Measurements from ENCODE around the gene PDE1A. TPM values are rescaled to one million over a fixed set of nuclear protein-coding genes. Genes with fewer than 3 reads are reported as not detected.
A peak's percentile ranks its signal among the peaks of the same experiment; 100 is the strongest.

Gene PDE1A
- total RNA-seq, 4 donors from 2014 or later, result 2.3 to 8.1 (median 2.9) TPM

DNA sequence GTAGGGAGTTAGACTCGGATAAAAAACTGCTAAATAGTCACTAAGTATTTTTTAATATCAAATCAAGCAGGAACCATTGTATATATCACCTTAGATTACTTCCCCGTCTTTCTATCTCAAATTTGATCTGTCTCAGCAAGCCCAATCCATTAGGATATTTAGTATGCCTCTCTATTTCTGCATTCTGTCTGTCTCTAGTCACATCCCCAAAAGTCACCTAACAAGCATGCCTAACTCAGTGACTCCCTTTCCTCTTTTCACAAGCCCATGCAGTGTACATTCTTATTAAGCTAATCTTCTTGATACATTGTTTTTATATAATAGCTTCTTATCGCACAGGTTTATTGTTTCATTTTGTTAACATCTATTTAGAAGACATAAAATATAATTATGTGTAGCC is 57.8 kb downstream of the PDE1A start:
- H3K4me1 ChIP-seq, result peaks cover 11% of the 10 kb centered on the region
- TF ChIP-seq POLR2A (IDR thresholded peaks at IDR 0.05) (no peak), EP300 (IDR thresholded peaks at IDR 0.05) (no peak), POLR2AphosphoS5 (IDR thresholded peaks at IDR 0.05) (no peak)
- TF ChIP-seq, protein P1, sequence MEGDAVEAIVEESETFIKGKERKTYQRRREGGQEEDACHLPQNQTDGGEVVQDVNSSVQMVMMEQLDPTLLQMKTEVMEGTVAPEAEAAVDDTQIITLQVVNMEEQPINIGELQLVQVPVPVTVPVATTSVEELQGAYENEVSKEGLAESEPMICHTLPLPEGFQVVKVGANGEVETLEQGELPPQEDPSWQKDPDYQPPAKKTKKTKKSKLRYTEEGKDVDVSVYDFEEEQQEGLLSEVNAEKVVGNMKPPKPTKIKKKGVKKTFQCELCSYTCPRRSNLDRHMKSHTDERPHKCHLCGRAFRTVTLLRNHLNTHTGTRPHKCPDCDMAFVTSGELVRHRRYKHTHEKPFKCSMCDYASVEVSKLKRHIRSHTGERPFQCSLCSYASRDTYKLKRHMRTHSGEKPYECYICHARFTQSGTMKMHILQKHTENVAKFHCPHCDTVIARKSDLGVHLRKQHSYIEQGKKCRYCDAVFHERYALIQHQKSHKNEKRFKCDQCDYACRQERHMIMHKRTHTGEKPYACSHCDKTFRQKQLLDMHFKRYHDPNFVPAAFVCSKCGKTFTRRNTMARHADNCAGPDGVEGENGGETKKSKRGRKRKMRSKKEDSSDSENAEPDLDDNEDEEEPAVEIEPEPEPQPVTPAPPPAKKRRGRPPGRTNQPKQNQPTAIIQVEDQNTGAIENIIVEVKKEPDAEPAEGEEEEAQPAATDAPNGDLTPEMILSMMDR (IDR thresholded peaks at IDR 0.05), result no peak
- no peak overlapping the region for H3K4me3 ChIP-seq
- no peaks in the 10 kb centered on the region for H3K36me3 ChIP-seq
- WGBS, result 89% methylated on average over 3 of the region's 3 CpGs
- no peak for DNase-seq (ENCODE audit: low spot score in 2 of 2)
- H3K9me3 ChIP-seq, result no peaks in the 10 kb centered on the region
- H3K27me3 ChIP-seq, result no peaks in the 10 kb centered on the region
- H3K27ac ChIP-seq, result no peak overlapping the region

DNA sequence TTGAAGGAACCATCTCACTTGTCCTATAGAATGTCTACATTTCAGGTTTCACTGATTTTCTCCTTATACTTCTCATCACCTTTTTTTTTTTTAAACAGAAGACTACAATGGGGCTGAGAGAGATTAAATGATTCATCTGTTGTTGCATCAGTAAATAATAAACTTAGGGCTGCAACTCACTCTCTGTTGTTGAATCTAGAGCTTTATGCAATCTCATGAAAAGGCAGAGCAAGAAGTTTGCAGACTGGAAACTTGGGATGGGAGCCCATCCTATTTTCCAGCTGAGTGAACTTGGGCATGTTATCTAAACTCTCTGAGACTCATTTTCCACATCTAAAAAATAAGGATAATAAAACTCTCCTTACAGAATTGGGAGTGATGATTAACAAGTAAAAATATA is 58.4 kb downstream of the PDE1A start:
- Histone ChIP-seq H3K27ac (no peak overlapping the region), H3K4me3 (no peak overlapping the region), H3K9me3 (no peaks in the 10 kb centered on the region), H3K27me3 (no peaks in the 10 kb centered on the region), H3K4me1 (peaks cover 11% of the 10 kb centered on the region), H3K36me3 (no peaks in the 10 kb centered on the region)
- TF ChIP-seq POLR2AphosphoS5 (IDR thresholded peaks at IDR 0.05) (no peak), POLR2A (IDR thresholded peaks at IDR 0.05) (no peak), EP300 (IDR thresholded peaks at IDR 0.05) (no peak)
- TF ChIP-seq, protein P1 (IDR thresholded peaks at IDR 0.05), result no peak
- no peak for DNase-seq (ENCODE audit: low spot score in 2 of 2)

DNA sequence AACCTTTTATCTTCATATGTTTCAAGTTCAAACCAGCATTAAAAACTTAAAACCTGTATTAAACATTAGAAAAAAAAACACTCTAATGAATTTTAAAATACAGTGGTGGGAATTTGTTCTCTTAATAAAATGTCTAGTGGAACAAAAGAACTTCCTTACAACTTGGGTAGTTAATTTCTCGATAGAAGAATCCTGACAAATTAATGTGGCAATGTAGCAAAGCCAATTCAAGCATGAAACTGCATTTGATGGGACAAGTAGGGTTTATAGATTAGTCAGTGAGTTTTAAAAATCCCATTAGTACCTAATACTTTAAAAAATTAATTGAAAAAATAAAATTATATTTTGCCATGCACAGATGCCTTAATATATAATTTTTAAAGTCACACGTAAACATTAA is 59.4 kb downstream of the PDE1A start:
- Histone ChIP-seq H3K4me3 (no peak overlapping the region), H3K27me3 (no peaks in the 10 kb centered on the region), H3K36me3 (no peaks in the 10 kb centered on the region), H3K27ac (peak overlapping the region; percentile 46), H3K9me3 (no peaks in the 10 kb centered on the region), H3K4me1 (peaks cover 3% of the 10 kb centered on the region)
- 81% methylated on average over 2 of the region's 2 CpGs for WGBS
- no peak for DNase-seq (ENCODE audit: low spot score in 2 of 2)
- no peak for TF ChIP-seq POLR2AphosphoS5 (IDR thresholded peaks at IDR 0.05)

DNA sequence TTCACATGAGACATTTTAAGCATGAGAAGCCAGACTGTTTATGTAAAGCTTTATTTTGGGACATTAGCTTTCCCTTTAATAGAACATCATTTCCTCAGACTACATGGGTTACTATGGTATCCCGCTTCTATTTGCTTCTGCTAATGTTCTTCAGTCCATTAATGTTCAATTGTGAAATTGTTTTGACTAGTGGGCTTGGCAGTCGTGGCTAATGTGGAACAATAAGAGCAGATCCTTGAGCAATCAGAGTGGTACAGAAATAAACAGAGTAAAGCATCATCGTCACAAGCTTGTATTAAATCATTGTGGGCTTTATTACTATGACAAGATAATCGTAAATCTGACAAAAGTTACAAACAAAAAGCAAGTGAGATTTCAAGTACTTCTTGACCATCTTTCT is 60.2 kb downstream of the PDE1A start:
- H3K4me3 ChIP-seq, result no peak overlapping the region
- TF ChIP-seq EP300 (IDR thresholded peaks at IDR 0.05) (no peak), POLR2AphosphoS5 (IDR thresholded peaks at IDR 0.05) (peak in 2 of 3 donors; percentile 10 to 57)
- TF ChIP-seq, protein P1 (IDR thresholded peaks at IDR 0.05), result no peak
- H3K36me3 ChIP-seq, result no peaks in the 10 kb centered on the region
- H3K4me1 ChIP-seq, result no peaks in the 10 kb centered on the region
- H3K9me3 ChIP-seq, result no peaks in the 10 kb centered on the region
- 54% methylated on average over 4 of the region's 4 CpGs for WGBS
- DNase-seq (ENCODE audit: low spot score in 2 of 2), result no peak
- H3K27ac ChIP-seq, result peak overlapping the region; percentile 46
- no peaks in the 10 kb centered on the region for H3K27me3 ChIP-seq

DNA sequence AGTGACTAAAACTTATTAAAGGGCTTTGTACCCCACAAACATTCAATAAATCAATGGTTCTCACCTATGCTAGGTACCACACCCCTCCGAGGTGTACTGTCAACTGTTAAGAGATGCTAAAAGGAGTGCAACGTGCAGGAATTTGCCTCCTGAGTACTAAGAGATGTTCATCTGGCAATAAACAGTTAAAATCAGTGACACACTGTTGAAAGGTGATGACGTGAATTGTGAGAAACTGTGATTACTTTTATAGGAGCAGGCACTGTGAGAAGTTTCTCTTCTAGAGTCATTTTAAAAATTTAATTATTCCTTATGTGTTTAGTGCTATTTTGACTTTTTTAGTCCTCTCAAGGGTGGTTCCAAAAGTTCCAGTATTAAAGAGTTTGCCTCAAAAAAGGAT is 61.0 kb downstream of the PDE1A start:
- Histone ChIP-seq H3K9me3 (no peaks in the 10 kb centered on the region), H3K4me3 (no peak overlapping the region), H3K27ac (no peak overlapping the region), H3K4me1 (no peaks in the 10 kb centered on the region), H3K27me3 (no peaks in the 10 kb centered on the region), H3K36me3 (no peaks in the 10 kb centered on the region)
- DNase-seq (ENCODE audit: low spot score in 2 of 2), result no peak
- TF ChIP-seq EP300 (IDR thresholded peaks at IDR 0.05) (no peak), POLR2A (IDR thresholded peaks at IDR 0.05) (no peak), POLR2AphosphoS5 (IDR thresholded peaks at IDR 0.05) (no peak)
- TF ChIP-seq, protein P1 (IDR thresholded peaks at IDR 0.05), result no peak
- 53% methylated on average over 3 of the region's 3 CpGs for WGBS

DNA sequence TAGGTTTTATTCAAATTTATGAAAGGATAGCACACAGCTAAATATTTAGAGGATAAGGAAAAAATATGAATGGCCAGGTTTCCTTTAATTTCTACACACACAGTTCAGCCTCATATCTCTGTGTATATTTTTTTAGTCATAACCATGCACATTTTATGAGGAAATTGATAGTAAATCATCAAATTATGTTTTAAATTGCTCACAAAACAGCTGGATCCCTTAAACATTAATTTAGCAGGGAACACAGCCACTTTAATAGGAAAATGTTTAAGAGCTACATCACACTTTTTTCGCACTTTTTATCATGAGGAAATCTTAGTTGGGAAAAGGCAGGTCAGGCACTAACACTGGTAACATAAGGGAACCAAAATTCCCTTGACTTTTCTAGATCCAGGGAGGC is 65.4 kb downstream of the PDE1A start:
- Histone ChIP-seq H3K4me3 (no peak overlapping the region), H3K4me1 (peaks cover 6% of the 10 kb centered on the region), H3K36me3 (no peaks in the 10 kb centered on the region), H3K27me3 (no peaks in the 10 kb centered on the region), H3K27ac (no peak overlapping the region), H3K9me3 (no peaks in the 10 kb centered on the region)
- TF ChIP-seq EP300 (IDR thresholded peaks at IDR 0.05), result no peak
- no peak for TF ChIP-seq POLR2AphosphoS5 (IDR thresholded peaks at IDR 0.05)
- TF ChIP-seq POLR2A (IDR thresholded peaks at IDR 0.05), result no peak
- TF ChIP-seq, protein P1 (IDR thresholded peaks at IDR 0.05), result no peak
- no peak for DNase-seq (ENCODE audit: low spot score in 2 of 2)
- WGBS, result 88% methylated on average over 1 of the region's 1 CpG

All from suprapubic skin (tissue), 4 donors.